K562 (cell line): ENCODE results near the gene EVA1B. TPM values are rescaled to one million over a fixed set of nuclear protein-coding genes. Genes with fewer than 3 reads are reported as not detected.

ENCODE experiments used
- ATAC-seq: fragments of 200-7000 bp; cut with Tn5 transposase; 3 replicates; pipeline ENCODE4 v1.9.1; 2020; ENCODE audit warnings: moderate library complexity
- BruUV-seq: library from RNA; stranded (reverse); fragments of 400-500 nt; replicated peaks from 2 replicates; lab custom pipeline; 2021; lab: Mats Ljungman, UMichigan
- CTCF ChIA-PET: fragments of 300-600 bp; formaldehyde crosslinking; extraction: SDS; loops from one replicate; lab custom pipeline; 2021; ENCODE audit warnings: low intra/inter-chr PET ratio; lab: Yijun Ruan, JAX
- POLR2A ChIA-PET: fragments of 300-600, 350-650 bp; sonication (Branson Sonifier 250); formaldehyde crosslinking; extraction: SDS; loops from one replicate; lab custom pipeline; 2021; ENCODE audit warnings: antibody characterized with exemption, inconsistent platforms; lab: Yijun Ruan, JAX
- DNase-seq, 4 experiments: peaks; one replicate each; pipeline versions ENCODE4 v3.0.0 to v3.0.0-alpha.2; 2011 to 2018; ENCODE audit warnings: low spot score in 3 of 4, mixed read lengths in 3 of 4; ENCODE audit errors: extremely low read depth in 1 of 4
- FAIRE-seq: peaks from 2 replicates; lab custom pipeline; 2011; peaks lifted over from hg19 to GRCh38; lab: Jason Lieb, UNC
- H2AFZ ChIP-seq: 2 replicates; pipeline ENCODE4 v1.6.0; 2011; ENCODE audit warnings: low read depth, low read length, control low read depth, inconsistent platforms
- H3K27ac ChIP-seq: fragments of 200-600 bp; 3 replicates; pipeline ENCODE4 v1.8.0; 2011; ENCODE audit warnings: low read depth, mild to moderate bottlenecking, control low read depth, inconsistent platforms, low read length, moderate library complexity, mixed read lengths; ENCODE audit errors: extremely low read depth
- H3K27me3 ChIP-seq, 2 experiments: fragments of 300-600 bp in 1 of 2; 2 replicates in 1 of 2; 3 replicates in 1 of 2; pipeline versions ENCODE4 v1.6.0 to v1.8.0; 2011; ENCODE audit warnings: inconsistent platforms in 2 of 2, low read length in 2 of 2, mild to moderate bottlenecking in 1 of 2, mixed read lengths in 1 of 2, moderate library complexity in 1 of 2; ENCODE audit not compliant: control insufficient read depth in 2 of 2, insufficient read depth in 2 of 2
- H3K36me3 ChIP-seq: fragments of 300-600 bp; 3 replicates; pipeline ENCODE4 v1.8.0; 2011; ENCODE audit warnings: mild to moderate bottlenecking, low read length, inconsistent platforms; ENCODE audit not compliant: control insufficient read depth, insufficient read depth
- H3K4me1 ChIP-seq, 2 experiments: fragments of 200-600 bp in 1 of 2; replicated peaks in 1 of 2; 2 replicates in 1 of 2; 3 replicates in 1 of 2; pipeline versions ENCODE4 v1.5.1 to v1.8.0; 2011; ENCODE audit warnings: inconsistent platforms in 2 of 2, low read length in 2 of 2, mild to moderate bottlenecking in 1 of 2, mixed read lengths in 1 of 2, moderate library complexity in 1 of 2; ENCODE audit not compliant: control insufficient read depth in 2 of 2, insufficient read depth in 2 of 2
- H3K4me2 ChIP-seq: 2 replicates; pipeline ENCODE4 v1.6.1; 2011; ENCODE audit warnings: low read length, control low read depth, inconsistent platforms, mixed read lengths; ENCODE audit not compliant: insufficient read depth
- H3K4me3 ChIP-seq: fragments of 200-600 bp; sonication (generic), shearing (Covaris generic); 2 replicates; pipeline ENCODE4 v1.5.1; 2016; ENCODE audit warnings: control low read depth, inconsistent platforms
- H3K79me2 ChIP-seq: fragments of 200-600 bp; 3 replicates; pipeline ENCODE4 v1.8.0; 2011; ENCODE audit warnings: low read length, inconsistent platforms; ENCODE audit not compliant: control insufficient read depth, insufficient read depth
- H3K9ac ChIP-seq, 2 experiments: 2 replicates each; pipeline versions ENCODE4 v1.6.0 to v1.6.1; 2011; ENCODE audit warnings: low read depth in 2 of 2, low read length in 2 of 2, control low read depth in 1 of 2, inconsistent platforms in 1 of 2, mild to moderate bottlenecking in 1 of 2, mixed read lengths in 1 of 2; ENCODE audit not compliant: insufficient read depth in 1 of 2
- H3K9me1 ChIP-seq: one replicate; pipeline ENCODE4 v1.6.0; 2011; ENCODE audit warnings: inconsistent platforms, mild to moderate bottlenecking, low read length, moderate library complexity; ENCODE audit not compliant: control insufficient read depth, insufficient read depth
- H3K9me3 ChIP-seq: replicated peaks from 2 replicates; pipeline ENCODE4 v1.5.1; 2011; ENCODE audit warnings: low read depth, low read length, inconsistent platforms; ENCODE audit not compliant: control insufficient read depth, insufficient read depth
- H4K20me1 ChIP-seq: replicated peaks from 2 replicates; pipeline ENCODE4 v1.6.1; 2011; ENCODE audit warnings: low read length, inconsistent platforms, mixed read lengths; ENCODE audit not compliant: control insufficient read depth, insufficient read depth
- DPF2 ChIP-seq: fragments of 450-650 bp; IDR thresholded peaks from 2 replicates; pipeline ENCODE4 v1.6.1; 2016
- GTF2F1 ChIP-seq: IDR thresholded peaks from 2 replicates; pipeline ENCODE4 v1.6.1; 2011; ENCODE audit warnings: low read depth, low read length, improper control_type of control experiment
- KLF16 ChIP-seq: IDR thresholded peaks from 2 replicates; pipeline ENCODE4 v1.6.1; 2016; ENCODE audit warnings: antibody characterized with exemption
- NR2C1 ChIP-seq, 2 experiments: fragments of 450-650 bp; IDR thresholded peaks; 2 replicates each; pipeline ENCODE4 v1.6.1; 2017; ENCODE audit warnings: mild to moderate bottlenecking in 2 of 2, antibody characterized with exemption in 1 of 2, inconsistent platforms in 1 of 2, missing compliant biosample characterization in 1 of 2, missing genetic modification characterization in 1 of 2
- PHTF2 ChIP-seq: fragments of 250-450 bp; sonication (Bioruptor Pico); IDR thresholded peaks from 2 replicates; pipeline ENCODE4 v1.5.0; 2021; ENCODE audit warnings: mild to moderate bottlenecking
- TEAD1 ChIP-seq, 2 experiments: fragments of 450-650 bp in 1 of 2; sonication (generic) in 1 of 2; formaldehyde crosslinking; IDR thresholded peaks; 2 replicates each; pipeline versions ENCODE4 v1.4.0 to v1.8.0; 2020 to 2022; ENCODE audit warnings: mild to moderate bottlenecking in 2 of 2, missing genetic modification reagents in 1 of 2
- ZFP1 ChIP-seq: fragments of 450-650 bp; formaldehyde crosslinking; IDR thresholded peaks from 2 replicates; pipeline ENCODE4 v1.4.0; 2020; ENCODE audit warnings: mild to moderate bottlenecking, mixed read lengths
- ZNF282 ChIP-seq: sonication (generic); formaldehyde crosslinking; IDR thresholded peaks from 2 replicates; pipeline ENCODE4 v1.8.1; 2023; ENCODE audit warnings: missing genetic modification reagents
- WGBS: fragments of 100-300 bp; shearing (Covaris generic); methylation state at CpG from one replicate; pipeline ENCODE4 v1.1.6; 2016; ENCODE audit warnings: low coverage, mixed read lengths; ENCODE audit not compliant: insufficient coverage; ENCODE audit errors: missing lambda C conversion rate; 5-methylcytosine and 5-hydroxymethylcytosine counted together
- in situ Hi-C: fragments of 300-500 bp; cut with MboI; formaldehyde crosslinking; loops from 4 replicates; pipeline ENCODE4 v1.15.0; 2018; ENCODE audit warnings: inconsistent platforms, mixed read lengths
- intact Hi-C: fragments of 100-400 bp; cut with micrococcal nuclease; formaldehyde crosslinking; loops from 2 replicates; pipeline ENCODE4 v1.14.2; 2022
- polyA plus RNA-seq, 8 experiments: library from polyadenylated mRNA; depleted of rRNA in 4 of 8; stranded (reverse) in 5 of 8; unstranded in 3 of 8; fragments of >200 nt; fragmentation: Nextera tagmentation in 2 of 8; fragmentation: Illumina TruSeq in 1 of 8; extraction: Ambion mirVana in 2 of 8; extraction: Trizol in 1 of 8; gene quantifications; 2 replicates each; pipeline versions ENCODE4 v1.2.1 to v1.2.3, GENCODE V29; 2011 to 2014; ENCODE audit warnings: inconsistent platforms in 1 of 8, missing spikeins in 1 of 8
- total RNA-seq, 7 experiments: library from RNA; depleted of rRNA in 6 of 7; stranded (reverse); fragments of >200 nt in 6 of 7; fragmentation: Illumina TruSeq in 2 of 7; extraction: Trizol in 2 of 7; gene quantifications; 2 replicates each; pipeline versions ENCODE4 v1.2.1 to v1.2.3, GENCODE V29; 2011 to 2021; ENCODE audit warnings: low replicate concordance in 1 of 7
- TF ChIP-seq, protein P1 (sequence below): fragments of 450-650 bp; IDR thresholded peaks from 2 replicates; pipeline ENCODE4 v1.6.1; 2017; ENCODE audit warnings: antibody characterized with exemption
- TF ChIP-seq, protein P2 (sequence below): fragments of 450-650 bp; formaldehyde crosslinking; IDR thresholded peaks from 2 replicates; pipeline ENCODE4 v1.4.0; 2020; ENCODE audit warnings: mild to moderate bottlenecking, moderate library complexity
- TF ChIP-seq, protein P3 (sequence below): IDR thresholded peaks from 3 replicates; pipeline ENCODE4 v1.6.1; 2011; ENCODE audit warnings: borderline replicate concordance, mild to moderate bottlenecking, moderate library complexity; ENCODE audit not compliant: insufficient read length; ENCODE audit errors: extremely low read depth
- TF ChIP-seq, protein P4 (sequence below), 3 experiments: IDR thresholded peaks in 2 of 3; conservative IDR thresholded peaks in 1 of 3; 2 replicates each; pipeline ENCODE4 v1.5.1; 2011 to 2012; ENCODE audit warnings: low read length in 3 of 3, mild to moderate bottlenecking in 3 of 3, control low read depth in 2 of 3, improper control_type of control experiment in 1 of 3, inconsistent platforms in 1 of 3, low read depth in 1 of 3, mixed read lengths in 1 of 3, moderate library complexity in 1 of 3; ENCODE audit not compliant: insufficient read depth in 2 of 3

The EVA1B gene
- total and polyA plus RNA-seq, 9 of the 15 experiments (the other 6 are each of a cell fraction or from before 2014, with no cell fraction given) = 0.08 to 65.7 (median 2.4) TPM

DNA sequence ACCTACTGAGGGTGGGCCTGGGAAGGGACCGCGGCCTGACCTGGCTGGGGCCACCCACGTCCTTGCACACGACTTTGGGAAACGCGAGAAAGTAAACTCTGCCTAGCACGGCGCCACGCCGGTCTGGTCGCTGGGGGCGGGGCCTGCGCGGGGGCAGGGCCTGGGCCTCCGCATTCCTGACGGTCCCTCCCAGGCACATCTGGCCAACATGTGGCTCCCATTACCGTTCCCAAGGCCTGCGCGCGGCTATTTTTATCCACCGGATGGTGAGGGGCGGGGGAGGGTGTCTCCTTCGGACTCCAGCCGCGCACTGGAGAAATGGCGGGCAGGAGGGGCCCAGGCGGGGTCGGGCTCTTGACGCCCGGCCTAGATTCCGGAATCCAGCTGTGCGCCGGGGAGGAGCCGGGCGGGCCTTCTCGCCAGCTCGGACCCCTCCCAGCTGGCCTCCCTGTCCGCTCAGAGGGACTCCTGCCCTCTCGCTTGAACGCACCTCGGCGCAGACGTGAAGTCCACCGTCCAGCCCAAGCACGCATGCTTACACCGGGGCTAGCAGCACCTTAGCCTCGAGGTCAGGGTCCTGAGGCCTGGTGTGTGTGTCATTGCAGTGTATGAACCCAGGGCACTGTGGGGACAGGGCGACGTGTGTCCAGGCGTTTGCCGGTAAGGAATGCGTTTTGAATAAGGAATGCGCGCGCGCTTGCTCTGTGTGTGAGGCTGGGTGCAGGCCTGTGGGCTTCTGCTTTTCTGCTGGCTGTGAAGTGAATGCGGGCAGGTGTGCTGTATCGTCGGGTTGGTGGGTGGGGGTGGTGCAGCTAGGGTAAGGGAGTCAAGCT is 2.1 kb downstream of the EVA1B start:
- peak overlapping the region; percentile 94 for H2AFZ ChIP-seq
- H3K27me3 ChIP-seq = no peaks in the 10 kb centered on the region
- no peaks in the 10 kb centered on the region for H3K9me1 ChIP-seq
- H3K9ac ChIP-seq = peak overlapping the region; percentile 70 to 94
- TSS peak; percentile 59 for BruUV-seq
- no peaks in the 10 kb centered on the region for H3K9me3 ChIP-seq
- 3% methylated on average over 51 of the region's 59 CpGs for WGBS
- DNase-seq = peak; percentile 93 to 98 (median 94)
- H3K4me2 ChIP-seq = peak overlapping the region; percentile 88
- ChIA-PET CTCF (no interaction called here), POLR2A (interaction anchor here (0.6 to 2.9 kb wide), 11 partner anchors 10 to 102 kb away, joined by 3 to 19 read pairs (median 3); no protein-coding TSS in a partner anchor)
- H3K36me3 ChIP-seq = peaks cover 4% of the 10 kb centered on the region; the same call in 1 of the 3 replicates
- intact Hi-C loops (loop anchor here (2.0 to 10.0 kb wide), 3 partner anchors 47 to 437 kb away; partner anchors contain the start of genes AGO1 and STK40), in situ Hi-C loops (no loop called here)
- peaks cover 18% of the 10 kb centered on the region; the same call in 2 of the 3 replicates for H3K79me2 ChIP-seq
- no peaks in the 10 kb centered on the region for H4K20me1 ChIP-seq
- H3K27ac ChIP-seq = peak overlapping the region; percentile 90
- ATAC-seq = peak; percentile 83
- peak; percentile 90 for FAIRE-seq
- peak overlapping the region; percentile 46 for H3K4me3 ChIP-seq
- peaks cover 36 to 56% of the 10 kb centered on the region in 2 experiments for H3K4me1 ChIP-seq
- TF ChIP-seq, protein P1, sequence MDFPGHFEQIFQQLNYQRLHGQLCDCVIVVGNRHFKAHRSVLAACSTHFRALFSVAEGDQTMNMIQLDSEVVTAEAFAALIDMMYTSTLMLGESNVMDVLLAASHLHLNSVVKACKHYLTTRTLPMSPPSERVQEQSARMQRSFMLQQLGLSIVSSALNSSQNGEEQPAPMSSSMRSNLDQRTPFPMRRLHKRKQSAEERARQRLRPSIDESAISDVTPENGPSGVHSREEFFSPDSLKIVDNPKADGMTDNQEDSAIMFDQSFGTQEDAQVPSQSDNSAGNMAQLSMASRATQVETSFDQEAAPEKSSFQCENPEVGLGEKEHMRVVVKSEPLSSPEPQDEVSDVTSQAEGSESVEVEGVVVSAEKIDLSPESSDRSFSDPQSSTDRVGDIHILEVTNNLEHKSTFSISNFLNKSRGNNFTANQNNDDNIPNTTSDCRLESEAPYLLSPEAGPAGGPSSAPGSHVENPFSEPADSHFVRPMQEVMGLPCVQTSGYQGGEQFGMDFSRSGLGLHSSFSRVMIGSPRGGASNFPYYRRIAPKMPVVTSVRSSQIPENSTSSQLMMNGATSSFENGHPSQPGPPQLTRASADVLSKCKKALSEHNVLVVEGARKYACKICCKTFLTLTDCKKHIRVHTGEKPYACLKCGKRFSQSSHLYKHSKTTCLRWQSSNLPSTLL = no peak
- TF ChIP-seq KLF16 (peak; percentile 86), ZNF282 (peak; percentile 54; the same call in 1 of the 2 replicates), DPF2 (peak; percentile 63), GTF2F1 (no peak), NR2C1 (IDR thresholded peaks at IDR 0.05) (no peak), NR2C1 (tag; IDR thresholded peaks at IDR 0.05) (peak; percentile 75), PHTF2 (CRISPR knock-in tag) (0 out of 2 replicates have a peak, but pooled peaks have one; percentile 36), TEAD1 (CRISPR knock-in tag; IDR thresholded peaks at IDR 0.05) (peak; percentile 69 to 97), ZFP1 (no peak; the same call in 1 of the 2 replicates)
- TF ChIP-seq, protein P2, sequence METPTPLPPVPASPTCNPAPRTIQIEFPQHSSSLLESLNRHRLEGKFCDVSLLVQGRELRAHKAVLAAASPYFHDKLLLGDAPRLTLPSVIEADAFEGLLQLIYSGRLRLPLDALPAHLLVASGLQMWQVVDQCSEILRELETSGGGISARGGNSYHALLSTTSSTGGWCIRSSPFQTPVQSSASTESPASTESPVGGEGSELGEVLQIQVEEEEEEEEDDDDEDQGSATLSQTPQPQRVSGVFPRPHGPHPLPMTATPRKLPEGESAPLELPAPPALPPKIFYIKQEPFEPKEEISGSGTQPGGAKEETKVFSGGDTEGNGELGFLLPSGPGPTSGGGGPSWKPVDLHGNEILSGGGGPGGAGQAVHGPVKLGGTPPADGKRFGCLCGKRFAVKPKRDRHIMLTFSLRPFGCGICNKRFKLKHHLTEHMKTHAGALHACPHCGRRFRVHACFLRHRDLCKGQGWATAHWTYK = peak; percentile 82; the same call in 1 of the 2 replicates
- TF ChIP-seq, protein P3, sequence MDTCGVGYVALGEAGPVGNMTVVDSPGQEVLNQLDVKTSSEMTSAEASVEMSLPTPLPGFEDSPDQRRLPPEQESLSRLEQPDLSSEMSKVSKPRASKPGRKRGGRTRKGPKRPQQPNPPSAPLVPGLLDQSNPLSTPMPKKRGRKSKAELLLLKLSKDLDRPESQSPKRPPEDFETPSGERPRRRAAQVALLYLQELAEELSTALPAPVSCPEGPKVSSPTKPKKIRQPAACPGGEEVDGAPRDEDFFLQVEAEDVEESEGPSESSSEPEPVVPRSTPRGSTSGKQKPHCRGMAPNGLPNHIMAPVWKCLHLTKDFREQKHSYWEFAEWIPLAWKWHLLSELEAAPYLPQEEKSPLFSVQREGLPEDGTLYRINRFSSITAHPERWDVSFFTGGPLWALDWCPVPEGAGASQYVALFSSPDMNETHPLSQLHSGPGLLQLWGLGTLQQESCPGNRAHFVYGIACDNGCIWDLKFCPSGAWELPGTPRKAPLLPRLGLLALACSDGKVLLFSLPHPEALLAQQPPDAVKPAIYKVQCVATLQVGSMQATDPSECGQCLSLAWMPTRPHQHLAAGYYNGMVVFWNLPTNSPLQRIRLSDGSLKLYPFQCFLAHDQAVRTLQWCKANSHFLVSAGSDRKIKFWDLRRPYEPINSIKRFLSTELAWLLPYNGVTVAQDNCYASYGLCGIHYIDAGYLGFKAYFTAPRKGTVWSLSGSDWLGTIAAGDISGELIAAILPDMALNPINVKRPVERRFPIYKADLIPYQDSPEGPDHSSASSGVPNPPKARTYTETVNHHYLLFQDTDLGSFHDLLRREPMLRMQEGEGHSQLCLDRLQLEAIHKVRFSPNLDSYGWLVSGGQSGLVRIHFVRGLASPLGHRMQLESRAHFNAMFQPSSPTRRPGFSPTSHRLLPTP = no peak
- TF ChIP-seq, protein P4, sequence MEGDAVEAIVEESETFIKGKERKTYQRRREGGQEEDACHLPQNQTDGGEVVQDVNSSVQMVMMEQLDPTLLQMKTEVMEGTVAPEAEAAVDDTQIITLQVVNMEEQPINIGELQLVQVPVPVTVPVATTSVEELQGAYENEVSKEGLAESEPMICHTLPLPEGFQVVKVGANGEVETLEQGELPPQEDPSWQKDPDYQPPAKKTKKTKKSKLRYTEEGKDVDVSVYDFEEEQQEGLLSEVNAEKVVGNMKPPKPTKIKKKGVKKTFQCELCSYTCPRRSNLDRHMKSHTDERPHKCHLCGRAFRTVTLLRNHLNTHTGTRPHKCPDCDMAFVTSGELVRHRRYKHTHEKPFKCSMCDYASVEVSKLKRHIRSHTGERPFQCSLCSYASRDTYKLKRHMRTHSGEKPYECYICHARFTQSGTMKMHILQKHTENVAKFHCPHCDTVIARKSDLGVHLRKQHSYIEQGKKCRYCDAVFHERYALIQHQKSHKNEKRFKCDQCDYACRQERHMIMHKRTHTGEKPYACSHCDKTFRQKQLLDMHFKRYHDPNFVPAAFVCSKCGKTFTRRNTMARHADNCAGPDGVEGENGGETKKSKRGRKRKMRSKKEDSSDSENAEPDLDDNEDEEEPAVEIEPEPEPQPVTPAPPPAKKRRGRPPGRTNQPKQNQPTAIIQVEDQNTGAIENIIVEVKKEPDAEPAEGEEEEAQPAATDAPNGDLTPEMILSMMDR (IDR thresholded peaks at IDR 0.05 in 2 of 3, conservative IDR thresholded peaks at IDR 0.05 in 1 of 3; ENCODE audit: insufficient read depth in 2 of 3, low read depth in 1 of 3, low read length in 3 of 3) = no peak
